BE2C (cell line): Measurements from ENCODE around the gene SLC8A2.
A peak's percentile ranks its signal among the peaks of the same experiment; 100 is the strongest.

ENCODE experiments used
- DNase-seq: peaks from one replicate; pipeline ENCODE4 v3.0.0-alpha.2; 2020
- H3K27me3 ChIP-seq: fragments of 250-450 bp; sonication (Bioruptor Pico); 2 replicates; pipeline ENCODE4 v1.5.1; 2020; ENCODE audit warnings: mild to moderate bottlenecking
- H3K36me3 ChIP-seq: fragments of 250-450 bp; sonication (Bioruptor Pico); 2 replicates; pipeline ENCODE4 v1.5.1; 2020; ENCODE audit warnings: mild to moderate bottlenecking
- H3K4me1 ChIP-seq: fragments of 250-450 bp; sonication (Bioruptor Pico); 2 replicates; pipeline ENCODE4 v1.5.1; 2020
- H3K4me3 ChIP-seq: 2 replicates; pipeline ENCODE4 v1.5.1; 2011; ENCODE audit warnings: low read depth, low read length
- H3K9me3 ChIP-seq: fragments of 250-450 bp; sonication (Bioruptor Pico); 2 replicates; pipeline ENCODE4 v1.5.1; 2020
- CTCF ChIP-seq: IDR thresholded peaks from 2 replicates; pipeline ENCODE4 v1.5.1; 2012; ENCODE audit warnings: mild to moderate bottlenecking, low read depth, low read length

Gene SLC8A2

GRCh38 chr19:47480658-47481057 lies 9.0 kb upstream of the SLC8A2 start:
- Histone ChIP-seq H3K36me3 (no peaks in the 10 kb centered on the region), H3K4me1 (no peaks in the 10 kb centered on the region), H3K9me3 (no peaks in the 10 kb centered on the region), H3K4me3 (no peak overlapping the region), H3K27me3 (no peaks in the 10 kb centered on the region)
- DNase-seq = no peak
- no peak for TF ChIP-seq CTCF

GRCh38 chr19:47479701-47480503 lies 8.2 kb upstream of the SLC8A2 start:
- Histone ChIP-seq H3K4me3 (no peak overlapping the region), H3K27me3 (no peaks in the 10 kb centered on the region), H3K4me1 (no peaks in the 10 kb centered on the region), H3K36me3 (no peaks in the 10 kb centered on the region), H3K9me3 (no peaks in the 10 kb centered on the region)
- no peak for DNase-seq
- TF ChIP-seq CTCF = no peak

- no peaks in the 10 kb centered on the region for H3K9me3 ChIP-seq
- no peak for TF ChIP-seq CTCF
- no peaks in the 10 kb centered on the region for H3K27me3 ChIP-seq
These were observed 4.8 kb upstream of the SLC8A2 start for GRCh38 chr19:47476438-47476972.

GRCh38 chr19:47475465-47475864 lies 3.8 kb upstream of the SLC8A2 start:
- H3K9me3 ChIP-seq = no peaks in the 10 kb centered on the region
- no peak for DNase-seq
- peaks cover under 1% of the 10 kb centered on the region; the same call in 1 of the 2 replicates for H3K27me3 ChIP-seq
- H3K36me3 ChIP-seq = no peaks in the 10 kb centered on the region
- no peaks in the 10 kb centered on the region for H3K4me1 ChIP-seq
- H3K4me3 ChIP-seq = no peak overlapping the region
- no peak for TF ChIP-seq CTCF

More at GRCh38 chr19:47476438-47476972, 4.8 kb upstream of the SLC8A2 start:
- H3K4me3 ChIP-seq = no peak overlapping the region
- no peaks in the 10 kb centered on the region for H3K4me1 ChIP-seq
- no peak for DNase-seq
- H3K36me3 ChIP-seq = no peaks in the 10 kb centered on the region

GRCh38 chr19:47473336-47473735 lies 1.6 kb upstream of the SLC8A2 start:
- Histone ChIP-seq H3K4me3 (no peak overlapping the region), H3K36me3 (no peaks in the 10 kb centered on the region), H3K4me1 (0 out of 2 replicates have a peak, but pooled peaks cover 2% of the 10 kb centered on the region), H3K9me3 (no peaks in the 10 kb centered on the region), H3K27me3 (peaks cover 14% of the 10 kb centered on the region)
- no peak for DNase-seq
- no peak for TF ChIP-seq CTCF

- DNase-seq = no peak
- 0 out of 2 replicates have a peak, but pooled peaks cover 2% of the 10 kb centered on the region for H3K4me1 ChIP-seq
- TF ChIP-seq CTCF = no peak
- peaks cover 14% of the 10 kb centered on the region for H3K27me3 ChIP-seq
- H3K4me3 ChIP-seq = peak overlapping the region; percentile 57
- no peaks in the 10 kb centered on the region for H3K36me3 ChIP-seq
- no peaks in the 10 kb centered on the region for H3K9me3 ChIP-seq
These were observed 336 bp downstream of the SLC8A2 start for GRCh38 chr19:47471381-47471732.
